A673 (cell line): ENCODE measurements around the gene MDM2.

ENCODE experiments used
- EZH2 ChIP-seq: fragments of 200-600 bp; sonication (generic); IDR thresholded peaks from 2 replicates; pipeline ENCODE4 v1.6.1; 2017; ENCODE audit warnings: borderline replicate concordance, low read depth, mild to moderate bottlenecking, mixed read lengths, antibody characterized with exemption, low read length; ENCODE audit not compliant: poor library complexity, severe bottlenecking
- TF ChIP-seq, protein P1 (sequence below): fragments of 300-800, 200-600 bp; sonication (generic); conservative IDR thresholded peaks from 2 replicates; pipeline ENCODE4 v1.5.1; 2017; ENCODE audit warnings: low read depth, mild to moderate bottlenecking, antibody characterized with exemption, low read length, moderate library complexity, mixed read lengths

DNA sequence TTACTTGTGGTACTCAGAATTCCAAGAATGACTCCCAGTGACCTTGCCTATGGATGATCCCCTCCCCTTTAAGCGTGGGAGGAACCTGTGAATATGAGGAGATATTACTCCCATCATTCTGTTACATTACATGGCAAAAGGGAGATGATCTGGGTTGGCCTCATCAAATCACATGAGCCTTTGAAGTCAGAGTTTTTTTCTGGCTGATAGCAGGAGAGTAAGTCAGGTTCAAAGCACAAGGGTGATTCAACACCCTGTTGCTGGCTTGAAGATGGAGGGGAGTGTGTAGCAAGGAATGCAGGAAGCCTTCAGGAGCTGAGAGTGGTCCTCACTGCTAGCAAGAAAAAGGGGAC lies 9.1 kb upstream of the MDM2 start:
- TF ChIP-seq, protein P1, sequence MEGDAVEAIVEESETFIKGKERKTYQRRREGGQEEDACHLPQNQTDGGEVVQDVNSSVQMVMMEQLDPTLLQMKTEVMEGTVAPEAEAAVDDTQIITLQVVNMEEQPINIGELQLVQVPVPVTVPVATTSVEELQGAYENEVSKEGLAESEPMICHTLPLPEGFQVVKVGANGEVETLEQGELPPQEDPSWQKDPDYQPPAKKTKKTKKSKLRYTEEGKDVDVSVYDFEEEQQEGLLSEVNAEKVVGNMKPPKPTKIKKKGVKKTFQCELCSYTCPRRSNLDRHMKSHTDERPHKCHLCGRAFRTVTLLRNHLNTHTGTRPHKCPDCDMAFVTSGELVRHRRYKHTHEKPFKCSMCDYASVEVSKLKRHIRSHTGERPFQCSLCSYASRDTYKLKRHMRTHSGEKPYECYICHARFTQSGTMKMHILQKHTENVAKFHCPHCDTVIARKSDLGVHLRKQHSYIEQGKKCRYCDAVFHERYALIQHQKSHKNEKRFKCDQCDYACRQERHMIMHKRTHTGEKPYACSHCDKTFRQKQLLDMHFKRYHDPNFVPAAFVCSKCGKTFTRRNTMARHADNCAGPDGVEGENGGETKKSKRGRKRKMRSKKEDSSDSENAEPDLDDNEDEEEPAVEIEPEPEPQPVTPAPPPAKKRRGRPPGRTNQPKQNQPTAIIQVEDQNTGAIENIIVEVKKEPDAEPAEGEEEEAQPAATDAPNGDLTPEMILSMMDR: no peak
- TF ChIP-seq EZH2: no peak
